HPDE6-E6E7 (cell line): ENCODE measurements around the gene VPS11.
A peak's percentile ranks its signal among the peaks of the same experiment; 100 is the strongest.
"Not testable (repeated sequence)": the region's sequence is repeated elsewhere in the genome, so short reads cannot be mapped to it uniquely, and the experiment has no call there.

Experiments
- DNase-seq: peaks from one replicate; pipeline ENCODE4 v3.0.0; 2011; ENCODE audit warnings: missing footprints; ENCODE audit errors: extremely low spot score

The VPS11 gene

GRCh38 chr11:119038884-119039283 lies 28.7 kb upstream of the VPS11 start:
- DNase-seq = no peak

- not testable (repeated sequence) for DNase-seq
Measured at GRCh38 chr11:119039471-119039870, 28.1 kb upstream of the VPS11 start.

- DNase-seq = no peak
Measured at GRCh38 chr11:119041821-119042514, 25.6 kb upstream of the VPS11 start.

- no peak for DNase-seq
Measured at GRCh38 chr11:119042927-119043326, 24.7 kb upstream of the VPS11 start.

GRCh38 chr11:119044708-119045107 lies 22.9 kb upstream of the VPS11 start:
- DNase-seq = no peak

- no peak for DNase-seq
Measured at GRCh38 chr11:119046489-119046888, 21.1 kb upstream of the VPS11 start.

GRCh38 chr11:119047205-119047604 lies 20.4 kb upstream of the VPS11 start:
- DNase-seq = no peak

- no peak for DNase-seq
Measured at GRCh38 chr11:119048644-119049043, 19.0 kb upstream of the VPS11 start.

GRCh38 chr11:119049081-119049480 lies 18.5 kb upstream of the VPS11 start:
- DNase-seq = no peak

GRCh38 chr11:119051440-119052162 lies 16.0 kb upstream of the VPS11 start:
- no peak for DNase-seq

- DNase-seq = no peak
Measured at GRCh38 chr11:119052163-119052814, 15.3 kb upstream of the VPS11 start.

GRCh38 chr11:119054418-119054817 lies 13.2 kb upstream of the VPS11 start:
- no peak for DNase-seq

- DNase-seq = peak; percentile 16
Measured at GRCh38 chr11:119055901-119056300, 11.7 kb upstream of the VPS11 start.

- DNase-seq = peak; percentile 67
Measured at GRCh38 chr11:119056421-119056999, 11.1 kb upstream of the VPS11 start.

GRCh38 chr11:119057000-119057769 lies 10.4 kb upstream of the VPS11 start, which contains the start of gene HYOU1:
Gene HYOU1 (minus strand): TSS chr11:119057205. CDS start chr11:119056160, 1,045 bp downstream.
- DNase-seq = peak; percentile 96

- DNase-seq = not testable (repeated sequence)
Measured at GRCh38 chr11:119059128-119059527, 8.5 kb upstream of the VPS11 start.

GRCh38 chr11:119061256-119061655 lies 6.4 kb upstream of the VPS11 start:
- DNase-seq = no peak

GRCh38 chr11:119062779-119063178 lies 4.8 kb upstream of the VPS11 start:
- DNase-seq = no peak

- peak; percentile 34 for DNase-seq
Measured at GRCh38 chr11:119065369-119065768, 2.2 kb upstream of the VPS11 start.

GRCh38 chr11:119077839-119078238 lies 10.2 kb downstream of the VPS11 start:
- DNase-seq = no peak

GRCh38 chr11:119078675-119079420 lies 11.2 kb downstream of the VPS11 start:
- DNase-seq = no peak
